GM18498 (cell line): ENCODE data around the gene HIPK2.

Experiments
- ATAC-seq: cut with Tn5 transposase; IDR thresholded peaks from one replicate; pipeline ENCODE4 v1.9.1; 2021; ENCODE audit warnings: mild to moderate bottlenecking, moderate library complexity; ENCODE audit not compliant: unreplicated experiment

The HIPK2 gene

GRCh38 chr7:139777948-139778841, at the start of gene HIPK2:
TSS of gene HIPK2 (minus strand) at chr7:139777998. CDS start at chr7:139777623, 375 bp downstream.
- ATAC-seq: peak; percentile 74

- ATAC-seq: no peak
Measured at GRCh38 chr7:139827042-139827441, 49.2 kb upstream of the HIPK2 start.

GRCh38 chr7:139825666-139826290, 48.0 kb upstream of the HIPK2 start:
- no peak for ATAC-seq

GRCh38 chr7:139823959-139824521, 46.2 kb upstream of the HIPK2 start:
- ATAC-seq: no peak

DNA sequence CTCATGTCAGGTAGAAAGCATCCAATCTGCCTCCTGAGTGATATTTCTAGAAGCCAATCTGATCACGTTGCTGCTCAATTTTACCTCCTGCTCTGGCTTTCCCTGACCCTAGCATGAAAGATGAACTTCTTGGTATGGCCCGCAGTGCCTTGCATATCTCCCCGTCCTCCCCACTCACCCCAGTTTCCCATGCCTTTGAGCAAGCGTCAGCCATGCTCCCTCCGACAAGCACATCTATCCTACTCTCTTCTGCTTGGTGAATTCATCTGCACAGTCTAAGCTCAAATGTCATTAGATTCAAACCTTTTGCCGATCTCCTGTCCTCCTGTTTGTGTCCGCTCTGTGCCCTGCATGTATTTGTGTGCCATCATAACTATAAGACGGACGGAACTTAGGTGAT, 45.1 kb upstream of the HIPK2 start:
- no peak for ATAC-seq

DNA sequence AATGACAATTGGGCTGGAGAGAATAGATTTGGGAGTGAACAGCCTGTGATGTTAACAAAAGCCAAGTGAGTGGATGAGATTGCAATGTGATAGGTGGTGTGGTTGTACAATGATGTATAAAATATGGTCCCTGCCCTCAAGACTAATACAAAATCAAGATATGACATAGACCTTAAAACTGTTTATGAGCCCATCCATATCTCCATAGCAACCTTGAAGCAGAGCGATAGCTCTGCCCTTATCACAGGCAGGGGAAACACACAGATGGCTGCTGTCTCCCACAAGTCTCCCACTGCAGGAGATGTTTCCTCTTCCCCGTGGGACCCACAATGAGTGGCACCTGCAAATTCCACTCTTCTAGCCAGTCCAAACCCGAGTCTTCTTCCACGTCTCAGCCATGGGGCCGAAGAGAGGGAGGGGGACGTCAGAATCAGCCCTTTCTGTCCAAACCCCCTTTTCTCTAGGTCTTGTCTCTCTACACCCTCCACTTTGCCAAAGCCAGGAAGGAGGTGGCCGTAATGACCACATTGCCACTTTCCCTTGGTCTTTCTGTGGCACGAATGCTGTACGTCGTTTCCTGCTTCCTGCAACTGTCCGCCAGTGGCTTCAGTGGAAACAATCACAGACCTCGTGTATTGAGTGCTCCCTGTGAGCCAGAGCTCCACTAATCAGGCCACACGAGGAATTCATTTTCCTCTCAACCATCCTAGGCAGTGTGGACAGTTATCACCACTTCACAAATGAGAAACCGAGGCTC, 43.7 kb upstream of the HIPK2 start:
- no peak for ATAC-seq

GRCh38 chr7:139820089-139820488, 42.3 kb upstream of the HIPK2 start:
- no peak for ATAC-seq

DNA sequence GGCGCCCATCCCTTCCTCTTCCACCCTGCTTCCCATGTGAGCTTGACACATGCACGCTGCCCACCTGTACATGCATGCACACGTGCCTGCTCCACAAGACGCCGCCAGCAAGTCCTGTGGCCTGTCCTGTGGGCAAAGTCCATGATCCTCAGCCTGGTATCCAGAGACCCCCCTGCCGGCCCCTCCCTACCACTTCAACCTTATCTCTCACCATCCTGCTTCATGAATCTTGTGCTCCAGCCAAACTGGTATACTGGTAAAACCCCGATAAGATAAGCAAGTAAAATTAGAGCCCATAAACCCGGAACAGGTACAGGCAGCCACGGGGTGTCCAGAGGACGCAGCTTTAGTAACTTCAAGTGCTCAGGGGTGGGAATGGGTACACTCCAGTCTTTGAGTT, 39.5 kb upstream of the HIPK2 start:
- no peak for ATAC-seq

DNA sequence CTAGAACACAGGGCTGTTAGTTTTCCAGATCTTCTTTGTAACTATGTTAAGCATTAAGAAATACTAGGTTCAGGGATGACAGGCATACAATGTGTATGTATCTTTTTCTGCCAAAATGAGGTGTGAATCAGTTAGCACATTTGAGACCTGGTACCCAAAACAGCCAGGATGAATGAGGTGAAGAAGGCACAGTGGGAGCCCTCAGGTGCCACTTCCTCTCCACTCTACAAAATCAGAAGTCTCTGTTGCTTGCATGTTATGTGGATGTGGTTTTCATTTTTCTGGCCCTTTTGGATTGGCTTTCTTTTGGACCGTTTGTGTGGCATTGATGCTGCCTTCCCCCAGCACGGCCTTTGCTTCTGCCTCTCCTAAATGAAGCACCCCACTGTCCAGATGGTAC, 35.9 kb upstream of the HIPK2 start:
- ATAC-seq: no peak

DNA sequence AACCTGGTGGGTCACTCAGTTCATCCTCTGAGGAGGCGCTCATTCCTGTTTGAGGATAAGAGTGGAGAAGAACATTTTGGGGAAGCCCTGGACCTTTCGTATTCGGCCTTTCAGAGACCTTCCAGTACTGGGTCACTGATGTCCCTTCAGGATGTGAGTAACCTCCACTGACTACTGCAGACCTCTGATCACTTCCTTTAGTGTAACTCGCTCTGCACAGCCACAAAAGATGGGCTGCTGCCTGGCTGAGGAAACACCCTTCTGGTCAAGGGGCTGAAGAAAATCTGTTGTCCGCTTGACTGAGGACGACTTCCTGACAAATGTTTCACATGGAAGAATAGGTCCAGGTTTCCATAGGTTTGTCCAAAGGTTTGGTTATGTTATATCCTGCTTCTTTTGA, 35.4 kb upstream of the HIPK2 start:
- ATAC-seq: no peak

DNA sequence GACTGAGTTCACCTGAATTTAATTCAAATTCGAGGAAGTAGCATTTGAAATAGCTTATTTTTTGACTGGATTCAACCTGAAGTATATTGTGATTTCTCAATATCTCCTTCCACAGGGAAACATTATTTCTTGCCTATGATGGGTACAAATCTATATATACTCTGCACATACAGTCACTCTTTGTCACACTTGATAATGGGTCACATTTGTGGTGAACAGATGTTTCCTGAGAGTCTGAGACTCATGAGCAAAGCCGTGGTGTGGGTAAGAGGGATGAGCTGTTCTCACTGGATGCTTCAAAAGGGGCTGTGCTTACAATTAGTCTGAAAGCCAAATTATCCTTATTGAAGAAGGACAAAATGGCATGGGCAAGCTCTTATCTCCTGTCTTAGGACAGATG, 33.3 kb upstream of the HIPK2 start:
- ATAC-seq: no peak

GRCh38 chr7:139808846-139809442, 31.1 kb upstream of the HIPK2 start:
- ATAC-seq: no peak

DNA sequence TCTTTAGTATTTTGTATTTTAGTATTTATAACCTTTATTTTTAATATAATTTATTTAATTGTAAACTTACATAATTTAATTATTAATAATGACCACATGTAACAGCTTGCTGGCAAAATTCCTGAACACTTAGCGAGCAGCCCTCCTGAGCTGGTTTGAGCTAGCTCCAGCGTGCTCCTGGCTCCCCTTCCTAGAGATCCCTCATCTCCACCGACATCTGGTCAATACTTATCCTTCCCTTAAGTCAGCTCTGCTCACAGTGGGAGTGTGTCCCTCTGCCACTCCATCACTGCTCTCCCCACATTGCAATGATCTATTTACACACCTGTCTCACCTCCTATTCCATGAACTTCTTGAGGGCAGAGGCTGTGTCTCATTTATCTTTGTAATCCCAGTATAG, 30.6 kb upstream of the HIPK2 start:
- ATAC-seq: no peak

DNA sequence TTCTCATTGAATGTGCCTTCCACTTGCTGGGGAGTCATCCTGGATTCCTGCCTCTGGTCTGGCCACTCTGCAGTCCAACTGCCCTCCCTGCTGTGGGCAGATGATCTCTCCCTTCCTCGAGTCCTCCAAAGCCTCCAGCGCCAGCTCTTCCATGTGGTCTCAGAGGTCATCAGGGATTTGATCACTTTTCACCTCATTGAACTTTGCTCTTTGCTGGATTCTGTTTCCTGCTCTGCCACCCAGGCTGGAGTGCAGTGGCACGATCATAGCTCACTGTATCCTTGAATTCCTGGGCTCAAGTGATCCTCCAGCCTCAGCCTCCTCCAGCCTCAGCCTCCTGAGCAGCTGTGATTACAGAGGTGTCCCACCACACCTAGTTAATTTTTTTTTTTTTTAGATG, 29.2 kb upstream of the HIPK2 start:
- no peak for ATAC-seq

DNA sequence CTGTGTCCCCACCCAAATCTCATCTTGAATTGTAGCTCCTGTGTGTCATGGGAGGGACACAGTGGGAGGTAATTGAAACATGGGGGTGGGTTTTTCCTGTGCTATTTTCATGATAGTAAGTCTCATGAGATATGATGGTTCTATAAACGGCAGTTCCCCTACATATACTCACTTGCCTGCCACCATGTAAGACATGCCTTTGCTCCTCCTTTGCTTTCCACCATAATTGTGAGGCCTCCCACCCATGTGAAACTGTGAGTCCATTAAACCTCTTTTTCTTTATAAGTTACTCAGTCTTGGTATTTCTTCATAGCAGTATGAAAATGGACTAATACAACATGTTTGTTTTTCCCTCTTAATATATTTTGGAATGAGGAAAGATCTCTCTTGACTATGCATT, 26.8 kb upstream of the HIPK2 start:
- no peak for ATAC-seq

DNA sequence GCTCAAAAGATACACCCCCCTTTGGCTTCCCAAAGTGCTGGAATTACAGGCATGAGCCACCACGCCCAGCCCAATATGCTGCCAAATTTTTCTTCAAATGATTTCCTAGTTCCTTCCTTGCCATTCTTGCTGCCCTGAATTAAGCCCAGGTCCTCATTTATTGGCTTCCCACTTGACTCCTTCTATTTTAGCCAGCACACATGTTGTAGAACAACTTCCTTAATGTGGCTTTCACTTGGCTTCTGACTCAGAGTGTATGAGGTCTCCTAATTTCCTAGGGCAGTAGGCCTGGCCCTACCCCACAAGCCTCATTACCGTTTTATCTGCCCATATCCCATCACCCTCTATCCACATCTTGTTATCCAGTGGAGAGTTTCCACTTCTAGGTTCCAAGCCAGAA, 21.8 kb upstream of the HIPK2 start:
- ATAC-seq: no peak

DNA sequence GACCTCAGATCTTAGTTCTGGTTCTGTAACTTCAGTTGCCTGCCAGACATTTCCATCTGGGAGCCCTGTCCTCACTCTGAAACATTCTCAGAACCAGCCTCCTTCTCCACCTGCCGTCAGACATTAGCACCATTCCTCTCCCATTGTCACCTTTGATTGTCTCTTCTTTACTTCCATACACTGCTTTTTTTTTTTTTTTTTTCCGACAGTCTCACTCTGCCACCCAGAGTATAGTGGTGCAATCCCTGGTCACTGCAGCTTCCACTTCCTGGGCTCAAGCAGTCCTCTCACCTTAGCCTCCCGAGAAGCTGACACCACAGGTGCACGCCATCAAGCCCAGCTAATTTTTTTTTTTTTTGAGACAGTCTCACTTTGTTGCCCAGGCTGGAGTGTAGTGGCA, 21.1 kb upstream of the HIPK2 start:
- no peak for ATAC-seq

GRCh38 chr7:139798221-139798620, 20.4 kb upstream of the HIPK2 start:
- ATAC-seq: peak; percentile 48

GRCh38 chr7:139797607-139798006, 19.8 kb upstream of the HIPK2 start:
- no peak for ATAC-seq

DNA sequence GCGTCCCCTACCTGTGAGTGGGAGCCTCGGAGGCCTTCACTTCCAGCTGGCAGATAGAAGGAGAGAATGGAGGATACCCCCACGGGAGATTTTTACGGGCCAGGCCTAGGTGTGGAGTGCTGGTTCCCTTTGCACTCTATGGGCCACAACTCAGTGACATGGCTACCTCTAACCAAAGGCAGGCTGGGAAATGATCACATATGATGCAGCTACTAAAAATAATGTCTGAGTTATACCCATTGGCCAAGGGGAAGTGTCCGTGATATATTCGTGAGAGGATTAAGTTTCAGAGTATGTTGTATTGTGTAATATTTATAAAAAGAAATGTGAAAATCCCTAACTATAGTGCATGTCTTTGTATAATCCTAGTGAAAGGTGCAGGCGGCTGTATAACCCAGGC, 13.5 kb upstream of the HIPK2 start:
- ATAC-seq: no peak

GRCh38 chr7:139784648-139785047, 6.8 kb upstream of the HIPK2 start:
- ATAC-seq: no peak
